Activated T-cell treated with anti-CD3 and anti-CD28 coated beads, Interleukin-2, amount 50 U/mL, for 1 hour (primary cell): ENCODE data around the gene SQSTM1.
"Not testable (repeated sequence)": the region's sequence is repeated elsewhere in the genome, so short reads cannot be mapped to it uniquely, and the experiment has no call there.

Experiments used
- DNase-seq: peaks from one replicate; pipeline ENCODE4 v3.0.0-alpha.2; 2020

The SQSTM1 gene

GRCh38 chr5:179860301-179860700, 39.6 kb downstream of the SQSTM1 start:
- no peak for DNase-seq

- DNase-seq, result no peak
Measured at GRCh38 chr5:179862296-179862695, 41.6 kb downstream of the SQSTM1 start.

GRCh38 chr5:179862891-179863290, 42.2 kb downstream of the SQSTM1 start:
- DNase-seq, result no peak

- DNase-seq, result no peak
Measured at GRCh38 chr5:179863449-179864085, 42.9 kb downstream of the SQSTM1 start.

- DNase-seq, result no peak
Measured at GRCh38 chr5:179864686-179865085, 44.0 kb downstream of the SQSTM1 start.

GRCh38 chr5:179865491-179866240, 45.0 kb downstream of the SQSTM1 start:
- no peak for DNase-seq

GRCh38 chr5:179866241-179867078, 45.8 kb downstream of the SQSTM1 start:
- no peak for DNase-seq

GRCh38 chr5:179867079-179867465, 46.4 kb downstream of the SQSTM1 start:
- DNase-seq, result no peak

GRCh38 chr5:179867476-179867875, 46.8 kb downstream of the SQSTM1 start:
- no peak for DNase-seq

GRCh38 chr5:179868541-179868940, 47.8 kb downstream of the SQSTM1 start:
- no peak for DNase-seq

- no peak for DNase-seq
Measured at GRCh38 chr5:179869101-179869500, 48.4 kb downstream of the SQSTM1 start.

GRCh38 chr5:179869641-179870402, 49.1 kb downstream of the SQSTM1 start:
- no peak for DNase-seq

GRCh38 chr5:179870403-179870903, 49.7 kb downstream of the SQSTM1 start:
- DNase-seq, result no peak

GRCh38 chr5:179870952-179871351, 50.2 kb downstream of the SQSTM1 start:
- DNase-seq, result no peak

- DNase-seq, result not testable (repeated sequence)
Measured at GRCh38 chr5:179871533-179871932, 50.8 kb downstream of the SQSTM1 start.

- no peak for DNase-seq
Measured at GRCh38 chr5:179872055-179872827, 51.5 kb downstream of the SQSTM1 start.

GRCh38 chr5:179872828-179873575, 52.3 kb downstream of the SQSTM1 start:
- DNase-seq, result no peak

GRCh38 chr5:179873588-179874110, 52.9 kb downstream of the SQSTM1 start:
- no peak for DNase-seq

GRCh38 chr5:179874136-179874535, 53.4 kb downstream of the SQSTM1 start:
- no peak for DNase-seq

- no peak for DNase-seq
Measured at GRCh38 chr5:179874536-179875292, 54.0 kb downstream of the SQSTM1 start.
